ENCODE data around the gene SDC3. TPM values are rescaled to one million over a fixed set of nuclear protein-coding genes. Genes with fewer than 3 reads are reported as not detected.

The SDC3 gene
- total RNA-seq, 1 donor from 2014 or later: 113 TPM

GRCh38 chr1:30920827-30921226 is 12.3 kb upstream of the SDC3 start:
- no peak for TF ChIP-seq EZH2 (IDR thresholded peaks at IDR 0.05; ENCODE audit: insufficient read depth, low read length)
- TF ChIP-seq, protein P1, sequence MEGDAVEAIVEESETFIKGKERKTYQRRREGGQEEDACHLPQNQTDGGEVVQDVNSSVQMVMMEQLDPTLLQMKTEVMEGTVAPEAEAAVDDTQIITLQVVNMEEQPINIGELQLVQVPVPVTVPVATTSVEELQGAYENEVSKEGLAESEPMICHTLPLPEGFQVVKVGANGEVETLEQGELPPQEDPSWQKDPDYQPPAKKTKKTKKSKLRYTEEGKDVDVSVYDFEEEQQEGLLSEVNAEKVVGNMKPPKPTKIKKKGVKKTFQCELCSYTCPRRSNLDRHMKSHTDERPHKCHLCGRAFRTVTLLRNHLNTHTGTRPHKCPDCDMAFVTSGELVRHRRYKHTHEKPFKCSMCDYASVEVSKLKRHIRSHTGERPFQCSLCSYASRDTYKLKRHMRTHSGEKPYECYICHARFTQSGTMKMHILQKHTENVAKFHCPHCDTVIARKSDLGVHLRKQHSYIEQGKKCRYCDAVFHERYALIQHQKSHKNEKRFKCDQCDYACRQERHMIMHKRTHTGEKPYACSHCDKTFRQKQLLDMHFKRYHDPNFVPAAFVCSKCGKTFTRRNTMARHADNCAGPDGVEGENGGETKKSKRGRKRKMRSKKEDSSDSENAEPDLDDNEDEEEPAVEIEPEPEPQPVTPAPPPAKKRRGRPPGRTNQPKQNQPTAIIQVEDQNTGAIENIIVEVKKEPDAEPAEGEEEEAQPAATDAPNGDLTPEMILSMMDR (IDR thresholded peaks at IDR 0.05; ENCODE audit: insufficient read depth, low read depth, low read length): no peak
- H3K36me3 ChIP-seq (ENCODE audit: insufficient read depth, low read length): no peaks in the 10 kb centered on the region
- no peaks in the 10 kb centered on the region for H3K79me2 ChIP-seq (ENCODE audit: insufficient read depth, low read length)
- no peak overlapping the region for H3K9ac ChIP-seq (ENCODE audit: low read length)
- no peak overlapping the region for H3K4me3 Mint-ChIP-seq (ENCODE audit: unreplicated experiment)
- peak; percentile 34 for DNase-seq (ENCODE audit: low read depth)
- no peaks in the 10 kb centered on the region for H3K36me3 Mint-ChIP-seq (ENCODE audit: low read depth, unreplicated experiment)
- H4K20me1 ChIP-seq (ENCODE audit: insufficient read depth, low read length): no peaks in the 10 kb centered on the region
- peaks cover 15% of the 10 kb centered on the region for H3K4me1 Mint-ChIP-seq (ENCODE audit: low read depth, unreplicated experiment)
- no peaks in the 10 kb centered on the region for H3K27me3 ChIP-seq (ENCODE audit: insufficient read depth, low read length)
- no peak overlapping the region for H2AFZ ChIP-seq (ENCODE audit: low read depth, low read length)
- H3K4me3 ChIP-seq (ENCODE audit: insufficient read depth, low read depth, low read length): no peak overlapping the region
- no peaks in the 10 kb centered on the region for H3K27me3 Mint-ChIP-seq (ENCODE audit: low read depth, unreplicated experiment)
- H3K27ac ChIP-seq (ENCODE audit: low read depth, low read length): no peak overlapping the region
- H3K9me3 ChIP-seq (ENCODE audit: insufficient read depth, low read depth, low read length): no peaks in the 10 kb centered on the region
- H3K4me2 ChIP-seq (ENCODE audit: low read length): no peak overlapping the region
- H3K9me3 Mint-ChIP-seq (ENCODE audit: unreplicated experiment): no peaks in the 10 kb centered on the region
- no peak overlapping the region for H3K27ac Mint-ChIP-seq (ENCODE audit: unreplicated experiment)
- H3K4me1 ChIP-seq (ENCODE audit: insufficient read depth, low read length): peaks cover 12% of the 10 kb centered on the region
- FAIRE-seq: no peak

- Histone ChIP-seq H2AFZ (ENCODE audit: low read depth, low read length) (no peak overlapping the region), H3K4me2 (ENCODE audit: low read length) (peak overlapping the region; percentile 38), H3K4me3 (ENCODE audit: insufficient read depth, low read depth, low read length) (no peak overlapping the region), H3K27ac (ENCODE audit: low read depth, low read length) (peak overlapping the region; percentile 20), H3K9ac (ENCODE audit: low read length) (no peak overlapping the region), H3K9me3 (ENCODE audit: insufficient read depth, low read depth, low read length) (no peaks in the 10 kb centered on the region), H4K20me1 (ENCODE audit: insufficient read depth, low read length) (no peaks in the 10 kb centered on the region), H3K79me2 (ENCODE audit: insufficient read depth, low read length) (no peaks in the 10 kb centered on the region), H3K36me3 (ENCODE audit: insufficient read depth, low read length) (no peaks in the 10 kb centered on the region), H3K27me3 (ENCODE audit: insufficient read depth, low read length) (no peaks in the 10 kb centered on the region), H3K4me1 (ENCODE audit: insufficient read depth, low read length) (peaks cover 12% of the 10 kb centered on the region)
- TF ChIP-seq, protein P1 (IDR thresholded peaks at IDR 0.05; ENCODE audit: insufficient read depth, low read depth, low read length): peak; percentile 13
- TF ChIP-seq EZH2 (IDR thresholded peaks at IDR 0.05; ENCODE audit: insufficient read depth, low read length): no peak
- Mint-ChIP-seq H3K9me3 (ENCODE audit: unreplicated experiment) (no peaks in the 10 kb centered on the region), H3K27me3 (ENCODE audit: low read depth, unreplicated experiment) (peaks cover 7% of the 10 kb centered on the region), H3K27ac (ENCODE audit: unreplicated experiment) (peak overlapping the region; percentile 93), H3K36me3 (ENCODE audit: low read depth, unreplicated experiment) (no peaks in the 10 kb centered on the region), H3K4me3 (ENCODE audit: unreplicated experiment) (peak overlapping the region; percentile 31), H3K4me1 (ENCODE audit: low read depth, unreplicated experiment) (peaks cover 15% of the 10 kb centered on the region)
- DNase-seq (ENCODE audit: low read depth): peak; percentile 85
- peak; percentile 23 for FAIRE-seq
Observed at GRCh38 chr1:30919025-30919881, 10.7 kb upstream of the SDC3 start.

DNA sequence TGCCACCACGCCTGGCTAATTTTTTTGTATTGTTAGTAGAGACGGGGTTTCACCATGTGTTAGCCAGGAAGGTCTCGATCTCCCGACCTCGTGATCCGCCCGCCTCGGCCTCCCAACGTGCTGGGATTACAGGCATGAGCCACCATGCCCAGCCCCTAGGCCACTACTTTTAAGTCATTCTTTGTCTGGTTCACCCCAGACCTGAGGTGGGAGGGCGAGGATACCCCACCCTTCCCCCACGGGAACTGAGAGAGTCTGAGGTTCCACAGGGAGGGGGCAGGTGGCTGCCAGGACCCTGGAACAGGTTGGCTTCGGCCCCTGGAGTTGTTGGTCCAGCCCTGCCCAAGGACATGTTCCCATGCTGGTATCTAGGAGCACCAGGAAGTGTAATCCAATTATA is 7.7 kb upstream of the SDC3 start:
- H3K27ac ChIP-seq (ENCODE audit: low read depth, low read length): no peak overlapping the region
- no peaks in the 10 kb centered on the region for H3K9me3 ChIP-seq (ENCODE audit: insufficient read depth, low read depth, low read length)
- H3K27ac Mint-ChIP-seq (ENCODE audit: unreplicated experiment): no peak overlapping the region
- H3K9me3 Mint-ChIP-seq (ENCODE audit: unreplicated experiment): no peaks in the 10 kb centered on the region
- H3K4me3 ChIP-seq (ENCODE audit: insufficient read depth, low read depth, low read length): no peak overlapping the region
- H3K27me3 ChIP-seq (ENCODE audit: insufficient read depth, low read length): no peaks in the 10 kb centered on the region
- peaks cover 9% of the 10 kb centered on the region for H3K4me1 Mint-ChIP-seq (ENCODE audit: low read depth, unreplicated experiment)
- no peak overlapping the region for H3K4me2 ChIP-seq (ENCODE audit: low read length)
- no peak for TF ChIP-seq EZH2 (IDR thresholded peaks at IDR 0.05; ENCODE audit: insufficient read depth, low read length)
- TF ChIP-seq, protein P1 (IDR thresholded peaks at IDR 0.05; ENCODE audit: insufficient read depth, low read depth, low read length): no peak
- H3K9ac ChIP-seq (ENCODE audit: low read length): no peak overlapping the region
- no peaks in the 10 kb centered on the region for H3K36me3 Mint-ChIP-seq (ENCODE audit: low read depth, unreplicated experiment)
- no peaks in the 10 kb centered on the region for H3K36me3 ChIP-seq (ENCODE audit: insufficient read depth, low read length)
- no peaks in the 10 kb centered on the region for H3K79me2 ChIP-seq (ENCODE audit: insufficient read depth, low read length)
- H3K27me3 Mint-ChIP-seq (ENCODE audit: low read depth, unreplicated experiment): peaks cover 16% of the 10 kb centered on the region
- H2AFZ ChIP-seq (ENCODE audit: low read depth, low read length): no peak overlapping the region
- FAIRE-seq (no peak), DNase-seq (ENCODE audit: low read depth) (no peak)
- no peak overlapping the region for H3K4me3 Mint-ChIP-seq (ENCODE audit: unreplicated experiment)
- no peaks in the 10 kb centered on the region for H4K20me1 ChIP-seq (ENCODE audit: insufficient read depth, low read length)
- peaks cover 12% of the 10 kb centered on the region for H3K4me1 ChIP-seq (ENCODE audit: insufficient read depth, low read length)

Measured in astrocyte (in vitro differentiated cells and primary cell).